ENCODE results near the gene AFAP1. TPM values are rescaled to one million over a fixed set of nuclear protein-coding genes. Genes with fewer than 3 reads are reported as not detected.

The AFAP1 gene
- total and polyA plus RNA-seq, 2 donors (not counting 1 experiment from before 2014, with no cell fraction given), result 0.03 to 0.44 TPM

DNA sequence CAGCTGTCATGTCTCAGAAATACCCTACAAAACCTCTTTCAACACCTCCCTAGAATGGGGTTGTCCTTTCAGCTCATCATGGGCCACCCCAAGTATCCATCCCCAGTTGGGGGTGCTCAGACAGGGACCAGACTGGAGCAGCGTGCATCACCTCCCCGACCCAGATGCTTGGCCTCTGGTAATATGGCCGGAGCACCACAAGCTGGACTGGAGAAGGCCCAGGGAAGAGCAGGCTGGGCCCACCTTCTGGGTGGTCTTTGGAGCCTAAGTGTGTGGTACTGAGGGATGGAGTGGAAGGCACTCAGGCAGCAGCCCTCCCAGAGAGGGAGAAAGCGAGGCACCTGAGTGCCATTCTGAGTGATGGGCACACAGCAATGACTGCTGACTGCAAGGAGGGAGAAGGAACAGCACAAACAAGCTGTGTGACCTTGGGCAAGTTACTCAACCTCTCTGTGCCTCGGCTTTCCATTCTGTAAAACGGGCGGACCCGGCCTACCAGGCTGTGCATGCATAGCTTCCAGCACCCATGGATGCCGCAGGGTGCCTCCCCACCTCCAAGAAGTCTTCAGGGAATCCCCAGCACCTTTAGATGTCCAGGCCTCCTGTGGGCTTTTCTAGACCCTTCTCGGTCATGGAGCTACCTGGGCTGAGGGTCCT, 228.2 kb downstream of the AFAP1 start:
- Histone ChIP-seq H3K4me1 (ENCODE audit: control insufficient read depth in 2 of 2, insufficient read depth in 2 of 2, low read length in 2 of 2) (no peaks in the 10 kb centered on the region), H3K9me3 (ENCODE audit: control extremely low read depth in 1 of 3, control insufficient read depth in 2 of 3, insufficient read depth in 1 of 3, low read length in 2 of 3) (peaks cover 0 to 14% (median 0%) of the 10 kb centered on the region in 3 donors), H3K79me2 (ENCODE audit: control insufficient read depth, insufficient read depth, low read length) (no peaks in the 10 kb centered on the region), H4K20me1 (ENCODE audit: control insufficient read depth, insufficient read depth, low read length, poor library complexity, severe bottlenecking) (no peaks in the 10 kb centered on the region), H3K36me3 (replicated peaks in 1 of 2; ENCODE audit: control extremely low read depth in 1 of 2, control insufficient read depth in 1 of 2, extremely low read depth in 1 of 2, insufficient read depth in 2 of 2, low read length in 1 of 2) (no peaks in the 10 kb centered on the region), H2AFZ (ENCODE audit: insufficient read depth, low read depth, low read length, poor library complexity, severe bottlenecking) (no peak overlapping the region), H3K27me3 (replicated peaks in 1 of 4; ENCODE audit: control extremely low read depth in 1 of 4, control insufficient read depth in 3 of 4, insufficient read depth in 4 of 4, low read length in 3 of 4) (no peaks in the 10 kb centered on the region), H3K4me3 (ENCODE audit: control extremely low read depth in 1 of 5, extremely low read depth in 1 of 5, insufficient read depth in 1 of 5, low read depth in 2 of 5, low read length in 4 of 5) (no peak overlapping the region), H3K9ac (ENCODE audit: low read length) (no peak overlapping the region), H3K4me2 (replicated peaks; ENCODE audit: low read depth, low read length, poor library complexity, severe bottlenecking) (no peak overlapping the region), H3K27ac (ENCODE audit: low read length in 2 of 2) (no peak overlapping the region)
- ATAC-seq (ENCODE audit: low read depth) (no peak), DNase-seq (no peak)
- Mint-ChIP-seq H3K9me3 (ENCODE audit: insufficient read depth) (no peaks in the 10 kb centered on the region), H3K27ac (no peak overlapping the region), H3K4me1 (no peaks in the 10 kb centered on the region), H3K27me3 (peaks cover 3% of the 10 kb centered on the region), H3K4me3 (no peak overlapping the region)
- POLR2A ChIA-PET, result no interaction called here
- no peak for TF ChIP-seq EZH2 (IDR thresholded peaks at IDR 0.05; ENCODE audit: borderline replicate concordance, insufficient read depth, low read depth, low read length, poor library complexity, severe bottlenecking)
- TF ChIP-seq, protein P1, sequence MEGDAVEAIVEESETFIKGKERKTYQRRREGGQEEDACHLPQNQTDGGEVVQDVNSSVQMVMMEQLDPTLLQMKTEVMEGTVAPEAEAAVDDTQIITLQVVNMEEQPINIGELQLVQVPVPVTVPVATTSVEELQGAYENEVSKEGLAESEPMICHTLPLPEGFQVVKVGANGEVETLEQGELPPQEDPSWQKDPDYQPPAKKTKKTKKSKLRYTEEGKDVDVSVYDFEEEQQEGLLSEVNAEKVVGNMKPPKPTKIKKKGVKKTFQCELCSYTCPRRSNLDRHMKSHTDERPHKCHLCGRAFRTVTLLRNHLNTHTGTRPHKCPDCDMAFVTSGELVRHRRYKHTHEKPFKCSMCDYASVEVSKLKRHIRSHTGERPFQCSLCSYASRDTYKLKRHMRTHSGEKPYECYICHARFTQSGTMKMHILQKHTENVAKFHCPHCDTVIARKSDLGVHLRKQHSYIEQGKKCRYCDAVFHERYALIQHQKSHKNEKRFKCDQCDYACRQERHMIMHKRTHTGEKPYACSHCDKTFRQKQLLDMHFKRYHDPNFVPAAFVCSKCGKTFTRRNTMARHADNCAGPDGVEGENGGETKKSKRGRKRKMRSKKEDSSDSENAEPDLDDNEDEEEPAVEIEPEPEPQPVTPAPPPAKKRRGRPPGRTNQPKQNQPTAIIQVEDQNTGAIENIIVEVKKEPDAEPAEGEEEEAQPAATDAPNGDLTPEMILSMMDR (IDR thresholded peaks at IDR 0.05), result no peak
- CTCF ChIA-PET, result no interaction called here
- 92% methylated on average over 9 of the region's 10 CpGs for WGBS (ENCODE audit: insufficient coverage)
- intact Hi-C loops (cut with micrococcal nuclease), result no loop called here

DNA sequence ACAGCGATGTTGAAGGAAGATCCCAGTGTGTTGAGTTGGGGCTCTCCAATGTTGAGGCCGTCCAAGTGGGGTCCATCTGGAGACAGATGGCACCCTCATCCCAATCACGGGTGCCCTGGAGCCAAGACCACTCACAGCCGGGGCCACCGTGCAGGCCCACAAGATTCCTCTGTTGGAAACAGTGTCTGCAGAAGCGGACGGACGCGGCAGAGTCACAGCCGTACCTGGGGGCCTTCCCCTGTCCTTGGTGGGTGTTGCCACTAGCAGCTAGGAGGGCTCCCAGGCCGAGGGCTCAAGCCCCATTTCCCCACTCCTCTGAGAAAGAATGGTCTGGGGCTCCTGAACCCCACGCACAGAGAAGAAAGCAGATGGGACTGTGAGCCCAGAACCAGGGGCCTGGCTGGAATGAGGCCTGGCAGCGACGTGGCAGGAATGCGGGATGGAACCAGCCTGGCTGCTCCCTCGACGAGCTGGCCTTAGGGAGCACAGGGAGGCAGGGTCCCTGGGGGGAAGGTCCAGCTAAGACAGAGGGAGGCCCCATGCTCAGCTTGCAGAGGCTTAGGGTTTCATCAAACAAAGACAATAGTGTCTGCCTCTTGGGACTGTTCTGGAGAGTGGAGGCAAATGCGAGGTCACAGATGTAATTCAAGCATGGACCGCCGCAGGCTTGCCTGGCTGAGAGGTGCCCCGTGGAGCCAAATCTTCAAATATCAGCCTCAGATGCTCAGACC, 228.9 kb downstream of the AFAP1 start:
- H3K4me3 ChIP-seq (ENCODE audit: control extremely low read depth in 1 of 5, extremely low read depth in 1 of 5, insufficient read depth in 1 of 5, low read depth in 2 of 5, low read length in 4 of 5), result no peak overlapping the region
- TF ChIP-seq, protein P1 (IDR thresholded peaks at IDR 0.05), result no peak
- no peak for TF ChIP-seq EZH2 (IDR thresholded peaks at IDR 0.05; ENCODE audit: borderline replicate concordance, insufficient read depth, low read depth, low read length, poor library complexity, severe bottlenecking)
- no peak overlapping the region for H3K27ac Mint-ChIP-seq
- H3K36me3 ChIP-seq (replicated peaks in 1 of 2; ENCODE audit: control extremely low read depth in 1 of 2, control insufficient read depth in 1 of 2, extremely low read depth in 1 of 2, insufficient read depth in 2 of 2, low read length in 1 of 2), result no peaks in the 10 kb centered on the region
- H3K9ac ChIP-seq (ENCODE audit: low read length), result no peak overlapping the region
- H3K9me3 ChIP-seq (ENCODE audit: control extremely low read depth in 1 of 3, control insufficient read depth in 2 of 3, insufficient read depth in 1 of 3, low read length in 2 of 3), result peaks cover 0 to 14% (median 0%) of the 10 kb centered on the region in 3 donors
- ChIA-PET CTCF (no interaction called here), POLR2A (no interaction called here)
- intact Hi-C loops (cut with micrococcal nuclease), result no loop called here
- H3K9me3 Mint-ChIP-seq (ENCODE audit: insufficient read depth), result no peaks in the 10 kb centered on the region
- H3K79me2 ChIP-seq (ENCODE audit: control insufficient read depth, insufficient read depth, low read length), result no peaks in the 10 kb centered on the region
- no peak overlapping the region for H3K4me2 ChIP-seq (replicated peaks; ENCODE audit: low read depth, low read length, poor library complexity, severe bottlenecking)
- no peaks in the 10 kb centered on the region for H3K27me3 ChIP-seq (replicated peaks in 1 of 4; ENCODE audit: control extremely low read depth in 1 of 4, control insufficient read depth in 3 of 4, insufficient read depth in 4 of 4, low read length in 3 of 4)
- H3K4me1 Mint-ChIP-seq, result no peaks in the 10 kb centered on the region
- H4K20me1 ChIP-seq (ENCODE audit: control insufficient read depth, insufficient read depth, low read length, poor library complexity, severe bottlenecking), result no peaks in the 10 kb centered on the region
- H3K27me3 Mint-ChIP-seq, result no peaks in the 10 kb centered on the region
- no peak for DNase-seq
- no peaks in the 10 kb centered on the region for H3K4me1 ChIP-seq (ENCODE audit: control insufficient read depth in 2 of 2, insufficient read depth in 2 of 2, low read length in 2 of 2)
- 88% methylated on average over 21 of the region's 21 CpGs for WGBS (ENCODE audit: insufficient coverage)
- no peak overlapping the region for H2AFZ ChIP-seq (ENCODE audit: insufficient read depth, low read depth, low read length, poor library complexity, severe bottlenecking)
- H3K27ac ChIP-seq (ENCODE audit: low read length in 2 of 2), result no peak overlapping the region
- H3K4me3 Mint-ChIP-seq, result no peak overlapping the region
- no peak for ATAC-seq (ENCODE audit: low read depth)

Data from B cell (primary cell).